CD14-positive monocyte (primary cell): ENCODE results near the gene EFCC1. TPM values are rescaled to one million over a fixed set of nuclear protein-coding genes. Genes with fewer than 3 reads are reported as not detected.

ENCODE experiments used
- DNase-seq, 3 donors: peaks; one replicate each; pipeline ENCODE4 v3.0.0-alpha.2; 2011 to 2022
- H2AFZ ChIP-seq: 2 replicates; pipeline ENCODE4 v1.6.0; 2012; ENCODE audit warnings: mild to moderate bottlenecking, low read depth, low read length, inconsistent platforms; ENCODE audit not compliant: insufficient read depth, poor library complexity, severe bottlenecking
- H3K27ac ChIP-seq, 2 donors: 1 replicate in 1 of 2; 2 replicates in 1 of 2; pipeline ENCODE4 v1.5.1; 2012 to 2013; ENCODE audit warnings: low read length in 2 of 2, control low read depth in 1 of 2, inconsistent platforms in 1 of 2, low read depth in 1 of 2, mild to moderate bottlenecking in 1 of 2
- H3K27me3 ChIP-seq, 2 donors: one replicate each; pipeline versions ENCODE4 v1.6.0 to v1.6.1; 2011 to 2013; ENCODE audit warnings: low read length in 2 of 2; ENCODE audit not compliant: control insufficient read depth in 2 of 2, insufficient read depth in 2 of 2
- H3K36me3 ChIP-seq, 2 donors: replicated peaks in 1 of 2; 1 replicate in 1 of 2; 2 replicates in 1 of 2; pipeline versions ENCODE4 v1.5.1 to v1.6.1; 2012 to 2013; ENCODE audit warnings: low read length in 2 of 2, control low read depth in 1 of 2, inconsistent platforms in 1 of 2, mild to moderate bottlenecking in 1 of 2; ENCODE audit not compliant: insufficient read depth in 2 of 2, control insufficient read depth in 1 of 2
- H3K4me1 ChIP-seq, 2 donors: 1 replicate in 1 of 2; 2 replicates in 1 of 2; pipeline versions ENCODE4 v1.5.1 to v1.6.1; 2012 to 2013; ENCODE audit warnings: low read length in 2 of 2, control low read depth in 1 of 2, inconsistent platforms in 1 of 2, mild to moderate bottlenecking in 1 of 2, moderate library complexity in 1 of 2; ENCODE audit not compliant: insufficient read depth in 2 of 2, control insufficient read depth in 1 of 2
- H3K4me2 ChIP-seq: replicated peaks from 2 replicates; pipeline ENCODE3; 2012; ENCODE audit warnings: low read length, moderate library complexity, mild to moderate bottlenecking; ENCODE audit not compliant: poor library complexity, severe bottlenecking; ENCODE audit errors: extremely low read depth
- H3K4me3 ChIP-seq, 3 experiments: fragments of 200-600 bp in 1 of 3; sonication (generic) in 1 of 3; replicated peaks in 1 of 3; 1 replicate in 2 of 3; 2 replicates in 1 of 3; pipeline ENCODE4 v1.5.1; 2011 to 2013; ENCODE audit warnings: low read length in 3 of 3, mild to moderate bottlenecking in 3 of 3, control low read depth in 2 of 3, low read depth in 2 of 3, inconsistent platforms in 1 of 3, moderate library complexity in 1 of 3
- H3K79me2 ChIP-seq: 2 replicates; pipeline ENCODE4 v1.6.0; 2012; ENCODE audit warnings: mild to moderate bottlenecking, control low read depth, inconsistent platforms, low read length, moderate library complexity; ENCODE audit not compliant: insufficient read depth
- H3K9ac ChIP-seq: 2 replicates; pipeline ENCODE4 v1.6.0; 2017; ENCODE audit warnings: low read length, mild to moderate bottlenecking; ENCODE audit not compliant: insufficient read depth, poor library complexity, severe bottlenecking
- H3K9me3 ChIP-seq, 2 donors: replicated peaks in 1 of 2; 1 replicate in 1 of 2; 2 replicates in 1 of 2; pipeline versions ENCODE4 v1.5.1 to v1.6.1; 2012 to 2013; ENCODE audit warnings: low read length in 2 of 2, control low read depth in 1 of 2; ENCODE audit not compliant: control insufficient read depth in 1 of 2, insufficient read depth in 1 of 2
- H4K20me1 ChIP-seq: 2 replicates; pipeline ENCODE4 v1.6.0; 2012; ENCODE audit warnings: mild to moderate bottlenecking, low read length, control low read depth, moderate library complexity; ENCODE audit not compliant: insufficient read depth
- H3K27ac Mint-ChIP-seq, 7 donors: one replicate each; pipeline ENCODE4 v1.8.0; 2020; ENCODE audit warnings: mild to moderate bottlenecking in 7 of 7, mixed read lengths in 7 of 7, moderate library complexity in 6 of 7, inconsistent platforms in 2 of 7
- H3K27me3 Mint-ChIP-seq, 3 donors: one replicate each; pipeline ENCODE4 v1.8.0; 2021 to 2022; ENCODE audit warnings: low read depth in 3 of 3, mild to moderate bottlenecking in 3 of 3, mixed read lengths in 3 of 3, moderate library complexity in 3 of 3, inconsistent platforms in 1 of 3
- H3K36me3 Mint-ChIP-seq, 2 donors: one replicate each; pipeline ENCODE4 v1.8.0; 2020; ENCODE audit warnings: mixed read lengths in 2 of 2, inconsistent platforms in 1 of 2, mild to moderate bottlenecking in 1 of 2
- H3K4me1 Mint-ChIP-seq: one replicate; pipeline ENCODE4 v1.8.0; 2020; ENCODE audit warnings: mild to moderate bottlenecking, mixed read lengths
- H3K4me3 Mint-ChIP-seq, 2 donors: one replicate each; pipeline ENCODE4 v1.8.0; 2020; ENCODE audit warnings: mild to moderate bottlenecking in 2 of 2, mixed read lengths in 2 of 2, moderate library complexity in 1 of 2
- H3K9me3 Mint-ChIP-seq, 7 donors: one replicate each; pipeline ENCODE4 v1.8.0; 2020 to 2022; ENCODE audit warnings: mixed read lengths in 7 of 7, mild to moderate bottlenecking in 6 of 7, moderate library complexity in 6 of 7, inconsistent platforms in 2 of 7
- CTCF ChIP-seq: fragments of 200-600 bp; IDR thresholded peaks from one replicate; pipeline ENCODE4 v1.8.0; 2022; ENCODE audit warnings: antibody characterized with exemption, mild to moderate bottlenecking
- WGBS: methylation state at CpG from one replicate; pipeline ENCODE4 v1.1.5; 2013; ENCODE audit warnings: missing lambda C conversion rate; ENCODE audit not compliant: insufficient coverage; 5-methylcytosine and 5-hydroxymethylcytosine counted together
- intact Hi-C, 2 donors: fragments of 100-400 bp; cut with micrococcal nuclease; formaldehyde crosslinking; loops; one replicate each; pipeline versions ENCODE4 v1.15.0 to v1.15.1; 2023
- polyA plus RNA-seq, 3 donors: library from polyadenylated mRNA; depleted of rRNA in 1 of 3; unstranded in 2 of 3; stranded (reverse) in 1 of 3; fragments of 300-500 nt in 2 of 3; fragments of >200 nt in 1 of 3; fragmentation: Illumina TruSeq in 2 of 3; gene quantifications; 1 replicate in 2 of 3; 2 replicates in 1 of 3; pipeline ENCODE4 v1.2.3, GENCODE V29; 2012 to 2021

Gene EFCC1
- polyA plus RNA-seq, 3 donors, result 0.11 to 0.15 TPM; not detected in 1

GRCh38 chr3:129058441-129059200 lies 57.5 kb downstream of the EFCC1 start:
- Histone ChIP-seq H4K20me1 (no peaks in the 10 kb centered on the region), H3K4me3 (no peak overlapping the region), H3K9ac (no peak overlapping the region), H3K36me3 (no peaks in the 10 kb centered on the region), H3K4me2 (no peak overlapping the region), H3K27me3 (no peaks in the 10 kb centered on the region), H3K27ac (no peak overlapping the region), H3K9me3 (no peaks in the 10 kb centered on the region), H2AFZ (no peak overlapping the region), H3K4me1 (peaks cover 8 to 11% of the 10 kb centered on the region in 2 donors), H3K79me2 (no peaks in the 10 kb centered on the region)
- DNase-seq, result no peak
- no peaks in the 10 kb centered on the region for H3K9me3 Mint-ChIP-seq
- peaks cover 14% of the 10 kb centered on the region for H3K4me1 Mint-ChIP-seq
- peaks cover 2 to 10% (median 3%) of the 10 kb centered on the region in 3 donors for H3K27me3 Mint-ChIP-seq
- no peaks in the 10 kb centered on the region for H3K36me3 Mint-ChIP-seq
- H3K27ac Mint-ChIP-seq, result no peak overlapping the region
- intact Hi-C loops, result no loop called here
- 100% methylated on average over 1 of the region's 4 CpGs for WGBS
- H3K4me3 Mint-ChIP-seq, result no peak overlapping the region
- TF ChIP-seq CTCF, result no peak

GRCh38 chr3:129059311-129059958 lies 58.3 kb downstream of the EFCC1 start:
- H3K4me3 Mint-ChIP-seq, result no peak overlapping the region
- no peak for DNase-seq
- Histone ChIP-seq H3K4me2 (no peak overlapping the region), H3K4me1 (peaks cover 6 to 8% of the 10 kb centered on the region in 2 donors), H3K79me2 (no peaks in the 10 kb centered on the region), H3K27me3 (no peaks in the 10 kb centered on the region), H3K27ac (no peak overlapping the region), H3K36me3 (no peaks in the 10 kb centered on the region), H2AFZ (no peak overlapping the region), H3K9ac (no peak overlapping the region), H3K9me3 (no peaks in the 10 kb centered on the region), H3K4me3 (no peak overlapping the region), H4K20me1 (no peaks in the 10 kb centered on the region)
- 88% methylated on average over 9 of the region's 11 CpGs for WGBS
- peaks cover 12% of the 10 kb centered on the region for H3K4me1 Mint-ChIP-seq
- intact Hi-C loops, result no loop called here
- no peaks in the 10 kb centered on the region for H3K9me3 Mint-ChIP-seq
- H3K27ac Mint-ChIP-seq, result no peak overlapping the region
- no peak for TF ChIP-seq CTCF
- H3K27me3 Mint-ChIP-seq, result peaks cover 2 to 10% (median 3%) of the 10 kb centered on the region in 3 donors
- no peaks in the 10 kb centered on the region for H3K36me3 Mint-ChIP-seq
